Right lobe of liver (tissue), 6 donors: Measurements from ENCODE around the gene INSYN2A. TPM values are rescaled to one million over a fixed set of nuclear protein-coding genes. Genes with fewer than 3 reads are reported as not detected.

ENCODE experiments used
- ATAC-seq, 4 donors: fragments of 200-7000 bp; cut with Tn5 transposase; one replicate each; pipeline ENCODE4 v1.9.1; 2020; ENCODE audit warnings: mild to moderate bottlenecking in 4 of 4, moderate library complexity in 4 of 4
- DNase-seq, 3 donors: peaks; one replicate each; pipeline ENCODE4 v3.0.0-alpha.2; 2020
- H3K27ac ChIP-seq, 3 donors: fragments of 200-600 bp; one replicate each; pipeline ENCODE4 v1.8.0; 2022
- H3K27me3 ChIP-seq, 2 donors: fragments of 200-600 bp; one replicate each; pipeline ENCODE4 v1.8.0; 2022
- H3K36me3 ChIP-seq, 4 donors: fragments of 200-600 bp; sonication (generic) in 1 of 4; one replicate each; pipeline versions ENCODE4 v1.5.1 to v1.8.0; 2017 to 2022; ENCODE audit warnings: control low read depth in 1 of 4
- H3K4me1 ChIP-seq, 4 donors: fragments of 200-600 bp; sonication (generic) in 1 of 4; one replicate each; pipeline versions ENCODE4 v1.5.1 to v1.8.0; 2017 to 2022; ENCODE audit warnings: control low read depth in 1 of 4
- H3K4me3 ChIP-seq, 3 donors: fragments of 200-600 bp; one replicate each; pipeline ENCODE4 v1.8.0; 2022
- H3K9me3 ChIP-seq, 4 donors: fragments of 200-600 bp; sonication (generic) in 1 of 4; one replicate each; pipeline versions ENCODE4 v1.5.1 to v1.8.0; 2017 to 2022; ENCODE audit warnings: control low read depth in 1 of 4
- POLR2A ChIP-seq: fragments of 450-650 bp; IDR thresholded peaks from one replicate; pipeline ENCODE4 v1.6.1; 2017; ENCODE audit warnings: antibody characterized with exemption, mild to moderate bottlenecking
- WGBS: methylation state at CpG from one replicate; pipeline ENCODE4 v1.1.6; 2018; ENCODE audit warnings: low coverage, low lambda C conversion rate; ENCODE audit not compliant: insufficient coverage; ENCODE audit errors: missing lambda C conversion rate; 5-methylcytosine and 5-hydroxymethylcytosine counted together
- intact Hi-C, 2 donors: fragments of 100-400 bp; cut with DNase I; formaldehyde crosslinking; loops; one replicate each; pipeline versions ENCODE4 v1.11.2 to v1.14.1; 2022
- total RNA-seq, 6 experiments: library from RNA; depleted of rRNA in 2 of 6; stranded (reverse); fragments of >200 nt in 2 of 6; fragmentation: NEBNext Ultra II Directional in 3 of 6; extraction: Animal tissue kit (Norgen Biotek cat#: 25700) in 3 of 6; gene quantifications; one replicate each; pipeline versions ENCODE4 v1.1.0 to v1.2.4, GENCODE V29; 2016 to 2023
- TF ChIP-seq, protein P1 (sequence below), 4 donors: fragments of 200-600 bp in 3 of 4; fragments of 450-650 bp in 1 of 4; IDR thresholded peaks; one replicate each; pipeline versions ENCODE4 v1.5.1 to v1.8.0; 2016 to 2022; ENCODE audit warnings: antibody characterized with exemption in 4 of 4, mild to moderate bottlenecking in 2 of 4
- donor health status: DM: no; HTN: yes; CAD: no.
- donor health status: DM: no; HTN: no; CAD: no.
- donor health status: DM: no; HTN: no; CAD: no.
- donor health status: DM: no; HTN: yes; CAD: no.
- donor health status: DM: no; HTN: yes; CAD: no.

The INSYN2A gene
- total RNA-seq, 6 experiments from 2014 or later = not detected

- ATAC-seq (no peak), DNase-seq (no peak)
- Histone ChIP-seq H3K36me3 (no peaks in the 10 kb centered on the region), H3K9me3 (no peaks in the 10 kb centered on the region), H3K4me3 (no peak overlapping the region), H3K4me1 (no peaks in the 10 kb centered on the region), H3K27me3 (no peaks in the 10 kb centered on the region), H3K27ac (no peak overlapping the region)
- intact Hi-C loops = no loop called here
- 98% methylated on average over 7 of the region's 8 CpGs for WGBS
- no peak for TF ChIP-seq POLR2A
Observed at GRCh38 chr10:127174866-127175265, 21.5 kb downstream of the INSYN2A start.

DNA sequence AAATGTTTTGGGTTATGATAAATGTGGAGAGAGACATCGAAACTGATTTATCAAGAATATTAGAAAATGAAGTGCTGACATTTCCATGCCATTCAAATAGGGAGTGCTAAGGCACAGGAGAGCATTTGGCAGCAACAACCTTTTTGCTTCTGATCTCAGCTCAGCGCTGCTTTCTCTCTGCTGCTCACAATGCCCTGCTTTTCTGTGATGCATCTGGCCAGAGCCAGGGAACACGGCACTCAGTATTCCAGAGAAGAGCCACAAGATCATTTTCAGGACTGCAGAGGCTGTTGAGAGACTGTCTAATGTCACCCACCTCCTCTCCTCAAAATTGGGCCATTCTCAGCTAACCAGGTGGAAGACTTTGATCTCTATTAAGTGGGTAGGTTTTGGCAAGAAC, 28.1 kb downstream of the INSYN2A start:
- Histone ChIP-seq H3K4me3 (no peak overlapping the region), H3K4me1 (no peaks in the 10 kb centered on the region), H3K36me3 (no peaks in the 10 kb centered on the region), H3K9me3 (no peaks in the 10 kb centered on the region), H3K27me3 (no peaks in the 10 kb centered on the region), H3K27ac (no peak overlapping the region)
- no peak for ATAC-seq
- intact Hi-C loops = no loop called here
- TF ChIP-seq POLR2A = no peak
- TF ChIP-seq, protein P1, sequence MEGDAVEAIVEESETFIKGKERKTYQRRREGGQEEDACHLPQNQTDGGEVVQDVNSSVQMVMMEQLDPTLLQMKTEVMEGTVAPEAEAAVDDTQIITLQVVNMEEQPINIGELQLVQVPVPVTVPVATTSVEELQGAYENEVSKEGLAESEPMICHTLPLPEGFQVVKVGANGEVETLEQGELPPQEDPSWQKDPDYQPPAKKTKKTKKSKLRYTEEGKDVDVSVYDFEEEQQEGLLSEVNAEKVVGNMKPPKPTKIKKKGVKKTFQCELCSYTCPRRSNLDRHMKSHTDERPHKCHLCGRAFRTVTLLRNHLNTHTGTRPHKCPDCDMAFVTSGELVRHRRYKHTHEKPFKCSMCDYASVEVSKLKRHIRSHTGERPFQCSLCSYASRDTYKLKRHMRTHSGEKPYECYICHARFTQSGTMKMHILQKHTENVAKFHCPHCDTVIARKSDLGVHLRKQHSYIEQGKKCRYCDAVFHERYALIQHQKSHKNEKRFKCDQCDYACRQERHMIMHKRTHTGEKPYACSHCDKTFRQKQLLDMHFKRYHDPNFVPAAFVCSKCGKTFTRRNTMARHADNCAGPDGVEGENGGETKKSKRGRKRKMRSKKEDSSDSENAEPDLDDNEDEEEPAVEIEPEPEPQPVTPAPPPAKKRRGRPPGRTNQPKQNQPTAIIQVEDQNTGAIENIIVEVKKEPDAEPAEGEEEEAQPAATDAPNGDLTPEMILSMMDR (IDR thresholded peaks at IDR 0.05) = no peak
- WGBS = 86% methylated on average over 3 of the region's 3 CpGs
- DNase-seq = no peak

GRCh38 chr10:127162841-127163240, 33.5 kb downstream of the INSYN2A start:
- WGBS = 100% methylated on average over 1 of the region's 6 CpGs
- no peaks in the 10 kb centered on the region for H3K9me3 ChIP-seq
- no peak for DNase-seq
- no peaks in the 10 kb centered on the region for H3K36me3 ChIP-seq
- no peaks in the 10 kb centered on the region for H3K27me3 ChIP-seq
- H3K27ac ChIP-seq = no peak overlapping the region
- H3K4me3 ChIP-seq = no peak overlapping the region
- ATAC-seq = no peak
- H3K4me1 ChIP-seq = no peaks in the 10 kb centered on the region
- intact Hi-C loops = no loop called here
- TF ChIP-seq, protein P1 (IDR thresholded peaks at IDR 0.05) = no peak
- no peak for TF ChIP-seq POLR2A

DNA sequence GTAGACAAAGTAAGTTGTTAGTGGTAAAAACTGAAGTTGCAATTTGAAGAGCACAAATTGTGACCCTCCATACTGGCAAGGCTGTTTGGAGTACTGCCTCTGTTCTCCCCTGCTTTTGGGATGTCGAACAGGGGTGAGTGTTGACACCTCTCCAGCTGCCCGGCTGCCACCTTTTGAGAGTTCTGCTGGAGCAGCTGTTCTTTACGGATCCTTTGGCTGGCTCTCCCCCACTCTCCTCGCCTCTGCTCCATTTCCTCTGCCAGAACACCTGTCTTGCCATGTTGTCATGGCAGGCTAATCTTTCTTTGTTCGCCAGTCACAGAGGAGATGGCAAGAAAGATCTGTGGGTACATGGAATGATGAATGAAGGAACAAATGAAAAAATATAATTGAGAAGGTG, 34.9 kb downstream of the INSYN2A start:
- WGBS = 95% methylated on average over 3 of the region's 5 CpGs
- Histone ChIP-seq H3K4me1 (no peaks in the 10 kb centered on the region), H3K27me3 (no peaks in the 10 kb centered on the region), H3K27ac (no peak overlapping the region), H3K4me3 (no peak overlapping the region), H3K9me3 (no peaks in the 10 kb centered on the region), H3K36me3 (no peaks in the 10 kb centered on the region)
- DNase-seq (no peak), ATAC-seq (no peak)
- TF ChIP-seq POLR2A = no peak
- TF ChIP-seq, protein P1 (IDR thresholded peaks at IDR 0.05) = no peak
- intact Hi-C loops = no loop called here

- WGBS = 93% methylated on average over 11 of the region's 13 CpGs
- no peaks in the 10 kb centered on the region for H3K36me3 ChIP-seq
- no peak for DNase-seq
- no peak for ATAC-seq
- H3K27me3 ChIP-seq = no peaks in the 10 kb centered on the region
- H3K4me3 ChIP-seq = no peak overlapping the region
- H3K9me3 ChIP-seq = no peaks in the 10 kb centered on the region
- intact Hi-C loops = no loop called here
- H3K27ac ChIP-seq = no peak overlapping the region
- TF ChIP-seq, protein P1 (IDR thresholded peaks at IDR 0.05) = no peak
- no peak for TF ChIP-seq POLR2A
- no peaks in the 10 kb centered on the region for H3K4me1 ChIP-seq
Observed at GRCh38 chr10:127159648-127160245, 36.6 kb downstream of the INSYN2A start.
